CD1c-positive myeloid dendritic cell (primary cell): ENCODE measurements around the gene ANXA1.

ENCODE experiments used
- DNase-seq: peaks from one replicate; pipeline ENCODE4 v3.0.0-alpha.2; 2016; ENCODE audit errors: extremely low spot score

Gene ANXA1

GRCh38 chr9:73206851-73207250 is 55.2 kb downstream of the ANXA1 start:
- peak; percentile 19 for DNase-seq

DNA sequence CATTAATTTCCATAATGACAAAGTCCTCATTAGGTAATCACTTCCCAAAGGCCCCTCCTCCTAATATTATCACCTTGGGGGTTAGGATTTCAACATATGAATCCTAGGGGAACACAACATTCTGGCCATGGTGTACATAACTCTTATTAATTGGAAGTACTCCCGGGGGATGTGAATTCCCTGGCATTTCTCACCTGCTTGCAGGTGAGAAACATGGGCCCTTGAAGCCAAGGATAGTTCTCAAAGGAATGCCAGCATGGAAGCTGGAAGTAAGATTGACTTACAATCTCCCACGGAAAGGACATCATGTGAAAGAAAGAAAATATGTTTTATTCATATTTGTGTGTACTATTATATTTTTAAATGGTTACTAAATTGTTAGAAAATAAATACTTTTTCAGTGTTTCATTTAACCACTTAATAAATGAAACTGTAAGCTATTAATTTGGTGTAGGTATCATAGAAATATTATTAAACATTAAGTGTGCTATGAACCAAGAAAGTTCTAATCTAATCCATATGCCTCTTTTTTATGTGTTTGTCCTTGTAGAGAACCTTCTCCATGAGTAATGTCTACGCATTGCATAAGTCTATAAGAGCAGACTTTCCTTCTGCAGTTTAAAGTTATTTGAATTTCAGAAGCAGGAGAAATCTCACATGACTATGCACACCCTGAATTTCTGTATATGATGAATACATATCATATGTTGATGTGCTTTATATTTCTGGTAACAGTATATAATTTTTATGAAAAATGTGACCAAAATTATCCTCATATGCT is 59.4 kb downstream of the ANXA1 start:
- DNase-seq = no peak

GRCh38 chr9:73213300-73213699 is 61.6 kb downstream of the ANXA1 start:
- DNase-seq = no peak

GRCh38 chr9:73215249-73215648 is 63.6 kb downstream of the ANXA1 start:
- no peak for DNase-seq

DNA sequence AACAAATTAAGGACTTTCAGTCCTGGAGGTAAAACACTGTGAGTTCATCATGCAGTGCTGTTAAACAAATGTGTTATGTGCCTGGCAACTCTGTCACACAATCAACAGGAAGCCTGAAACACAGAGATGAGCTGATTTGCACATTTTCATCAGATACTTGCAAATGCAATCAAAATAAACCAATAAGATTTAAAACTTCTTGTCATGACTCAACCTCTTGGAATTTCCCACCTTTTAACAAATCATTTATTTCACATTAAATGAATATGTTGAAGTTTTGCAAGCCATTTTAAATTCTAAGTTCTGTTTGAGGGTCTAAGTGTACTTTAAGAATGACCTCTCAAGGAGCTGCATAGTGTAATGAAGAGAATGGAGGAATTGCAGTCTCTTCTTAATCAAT is 64.4 kb downstream of the ANXA1 start:
- DNase-seq = no peak
